PC-9 (cell line): Measurements from ENCODE around the gene VSIG10L. TPM values are rescaled to one million over a fixed set of nuclear protein-coding genes. Genes with fewer than 3 reads are reported as not detected.

ENCODE experiments used
- BruUV-seq: library from RNA; stranded (reverse); fragments of 400-500 nt; replicated peaks from 2 replicates; lab custom pipeline; 2021; lab: Mats Ljungman, UMichigan
- CTCF ChIA-PET: fragments of 300-600 bp; sonication (Branson Sonifier 250); formaldehyde crosslinking; loops from one replicate; lab custom pipeline; 2022; ENCODE audit warnings: antibody characterized with exemption; lab: Charles Lee
- POLR2A ChIA-PET: fragments of 300-600 bp; sonication (Branson Sonifier 250); formaldehyde crosslinking; loops from one replicate; lab custom pipeline; 2022; ENCODE audit warnings: antibody characterized with exemption; ENCODE audit not compliant: unreplicated experiment; lab: Charles Lee
- DNase-seq, 2 experiments: peaks; one replicate each; pipeline versions ENCODE4 v3.0.0 to v3.0.0-alpha.2; 2015 to 2022; ENCODE audit warnings: mixed read lengths in 1 of 2
- H2AFZ ChIP-seq: fragments of 200-600 bp; sonication (generic); 2 replicates; pipeline ENCODE4 v1.8.1; 2017; ENCODE audit warnings: antibody characterized with exemption
- H3F3A ChIP-seq: fragments of 200-600 bp; sonication (generic); 2 replicates; pipeline ENCODE4 v1.8.1; 2017; ENCODE audit warnings: antibody characterized with exemption, mild to moderate bottlenecking, low read depth; ENCODE audit not compliant: insufficient read depth
- H3K27ac ChIP-seq: fragments of 200-600 bp; sonication (generic); 2 replicates; pipeline ENCODE4 v1.6.1; 2016; ENCODE audit warnings: mixed run types
- H3K27me3 ChIP-seq: fragments of 200-600 bp; sonication (generic); 2 replicates; pipeline ENCODE4 v1.6.1; 2016; ENCODE audit warnings: low read depth, mixed run types; ENCODE audit not compliant: insufficient read depth
- H3K36me3 ChIP-seq: fragments of 200-600 bp; sonication (generic); 2 replicates; pipeline ENCODE4 v1.6.1; 2016; ENCODE audit warnings: low read depth, mixed run types
- H3K4me1 ChIP-seq: fragments of 200-600 bp; sonication (generic); replicated peaks from 2 replicates; pipeline ENCODE4 v1.6.1; 2016; ENCODE audit warnings: mixed run types; ENCODE audit not compliant: insufficient read depth
- H3K4me2 ChIP-seq: fragments of 200-600 bp; sonication (generic); 2 replicates; pipeline ENCODE4 v1.6.1; 2017; ENCODE audit warnings: mixed run types
- H3K4me3 ChIP-seq: fragments of 200-600 bp; sonication (generic); 2 replicates; pipeline ENCODE4 v1.6.1; 2016; ENCODE audit warnings: mixed run types
- H3K79me2 ChIP-seq: fragments of 200-600 bp; sonication (generic); 2 replicates; pipeline ENCODE4 v1.6.1; 2017; ENCODE audit warnings: low read depth, mixed run types
- H3K9me2 ChIP-seq: fragments of 200-600 bp; sonication (generic); 2 replicates; pipeline ENCODE4 v1.8.1; 2017; ENCODE audit warnings: mild to moderate bottlenecking; ENCODE audit not compliant: insufficient read depth
- H3K9me3 ChIP-seq: fragments of 200-600 bp; sonication (generic); 2 replicates; pipeline ENCODE4 v1.8.1; 2016; ENCODE audit warnings: low read depth; ENCODE audit not compliant: insufficient read depth
- H4K20me1 ChIP-seq: fragments of 200-600 bp; sonication (generic); 2 replicates; pipeline ENCODE4 v1.8.1; 2017; ENCODE audit not compliant: insufficient read depth
- EZH2 ChIP-seq: fragments of 200-600 bp; sonication (generic); IDR thresholded peaks from 2 replicates; pipeline ENCODE4 v1.8.0; 2017; ENCODE audit warnings: antibody characterized with exemption, low read depth
- intact Hi-C: fragments of 100-400 bp; cut with micrococcal nuclease; formaldehyde crosslinking; loops from one replicate; pipeline ENCODE4 v1.10.0; 2022; ENCODE audit not compliant: unreplicated experiment
- total RNA-seq: library from RNA; stranded (reverse); gene quantifications from 2 replicates; pipeline ENCODE4 v1.2.3, GENCODE V29; 2021
- TF ChIP-seq, protein P1 (sequence below): fragments of 200-600 bp; sonication (generic); conservative IDR thresholded peaks from 2 replicates; pipeline ENCODE4 v1.6.1; 2017; ENCODE audit warnings: mixed run types, antibody characterized with exemption, mild to moderate bottlenecking, moderate library complexity

VSIG10L gene
- total RNA-seq, 1 experiment from 2014 or later = 2.8 TPM

DNA sequence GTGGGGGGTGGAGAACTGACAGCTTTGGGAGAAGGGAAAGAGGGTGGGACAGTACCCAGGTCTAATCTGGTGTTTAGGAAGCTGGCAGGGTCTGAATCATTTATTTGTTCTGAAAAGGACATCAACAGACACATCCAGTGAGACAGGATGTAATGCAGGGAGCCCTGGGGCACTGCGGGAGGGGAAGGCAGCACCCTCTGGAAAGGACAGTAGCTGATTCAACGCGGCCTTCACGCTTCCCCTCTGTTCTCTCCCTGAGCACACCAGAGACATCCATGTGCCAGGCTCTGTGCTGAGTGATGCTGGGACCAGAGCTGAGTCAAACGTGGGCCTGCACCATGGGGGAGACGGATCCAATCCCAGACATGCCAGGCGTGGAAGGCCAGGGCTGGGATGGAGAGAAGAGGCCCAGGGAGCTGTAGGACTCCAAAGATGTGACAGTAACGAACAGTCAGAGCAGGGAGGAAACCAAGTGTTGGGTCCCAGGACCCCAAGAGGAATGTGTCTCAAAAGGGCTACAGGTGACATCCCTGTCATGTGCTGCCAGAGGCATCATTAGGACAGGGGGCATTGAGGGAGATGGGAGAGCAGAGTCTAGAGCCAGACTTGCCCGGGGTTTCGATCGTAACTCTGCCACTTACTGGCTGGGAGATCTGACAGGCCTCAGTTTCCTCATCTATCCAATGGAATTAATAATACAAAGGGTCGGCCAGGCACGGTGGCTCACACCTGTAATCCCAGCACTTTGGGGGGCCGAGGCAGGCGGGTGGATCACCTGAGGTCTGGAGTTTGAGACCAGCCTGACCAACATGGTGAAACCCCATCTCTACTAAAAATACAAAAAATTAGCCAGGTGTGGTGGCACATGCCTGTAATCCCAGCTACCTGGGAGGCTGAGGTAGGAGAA lies 22.5 kb upstream of the VSIG10L start:
- peaks cover 7% of the 10 kb centered on the region; the same call in 1 of the 2 replicates for H4K20me1 ChIP-seq
- TF ChIP-seq, protein P1, sequence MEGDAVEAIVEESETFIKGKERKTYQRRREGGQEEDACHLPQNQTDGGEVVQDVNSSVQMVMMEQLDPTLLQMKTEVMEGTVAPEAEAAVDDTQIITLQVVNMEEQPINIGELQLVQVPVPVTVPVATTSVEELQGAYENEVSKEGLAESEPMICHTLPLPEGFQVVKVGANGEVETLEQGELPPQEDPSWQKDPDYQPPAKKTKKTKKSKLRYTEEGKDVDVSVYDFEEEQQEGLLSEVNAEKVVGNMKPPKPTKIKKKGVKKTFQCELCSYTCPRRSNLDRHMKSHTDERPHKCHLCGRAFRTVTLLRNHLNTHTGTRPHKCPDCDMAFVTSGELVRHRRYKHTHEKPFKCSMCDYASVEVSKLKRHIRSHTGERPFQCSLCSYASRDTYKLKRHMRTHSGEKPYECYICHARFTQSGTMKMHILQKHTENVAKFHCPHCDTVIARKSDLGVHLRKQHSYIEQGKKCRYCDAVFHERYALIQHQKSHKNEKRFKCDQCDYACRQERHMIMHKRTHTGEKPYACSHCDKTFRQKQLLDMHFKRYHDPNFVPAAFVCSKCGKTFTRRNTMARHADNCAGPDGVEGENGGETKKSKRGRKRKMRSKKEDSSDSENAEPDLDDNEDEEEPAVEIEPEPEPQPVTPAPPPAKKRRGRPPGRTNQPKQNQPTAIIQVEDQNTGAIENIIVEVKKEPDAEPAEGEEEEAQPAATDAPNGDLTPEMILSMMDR = no peak
- TF ChIP-seq EZH2 = no peak
- no peak overlapping the region for H2AFZ ChIP-seq
- DNase-seq = peak; percentile 19 to 44
- H3K27ac ChIP-seq = peak overlapping the region; percentile 22
- CTCF ChIA-PET = interaction anchor here (0.6 kb wide), 1 partner anchor 329 kb away, joined by 3 read pairs; the partner anchor contains the start of gene KLK12
- intact Hi-C loops = loop anchor here (5.0 to 10.0 kb wide), 2 partner anchors 320 to 338 kb away; no protein-coding TSS in a partner anchor
- no peak overlapping the region for H3K4me3 ChIP-seq
- peaks cover 36% of the 10 kb centered on the region for H3K4me1 ChIP-seq
- POLR2A ChIA-PET = interaction anchor here (0.6 kb wide), 2 partner anchors 294 to 341 kb away, joined by 3 to 21 read pairs; no protein-coding TSS in a partner anchor
- no peaks in the 10 kb centered on the region for H3K9me3 ChIP-seq
- peak overlapping the region; percentile 34 for H3K4me2 ChIP-seq
- H3K36me3 ChIP-seq = no peaks in the 10 kb centered on the region
- peaks cover 31% of the 10 kb centered on the region for H3F3A ChIP-seq
- H3K9me2 ChIP-seq = no peaks in the 10 kb centered on the region
- BruUV-seq = no TSS peak
- peaks cover 42% of the 10 kb centered on the region for H3K79me2 ChIP-seq
- no peaks in the 10 kb centered on the region for H3K27me3 ChIP-seq

GRCh38 chr19:51361239-51361638 lies 19.3 kb upstream of the VSIG10L start:
- TF ChIP-seq EZH2 = no peak
- TF ChIP-seq, protein P1 = no peak
- Histone ChIP-seq H3K79me2 (peaks cover 42% of the 10 kb centered on the region), H3K4me2 (no peak overlapping the region), H3F3A (peaks cover 30% of the 10 kb centered on the region; the same call in 1 of the 2 replicates), H2AFZ (no peak overlapping the region), H3K9me2 (no peaks in the 10 kb centered on the region), H3K27ac (no peak overlapping the region), H3K4me1 (peaks cover 31% of the 10 kb centered on the region), H3K27me3 (no peaks in the 10 kb centered on the region), H3K9me3 (no peaks in the 10 kb centered on the region), H4K20me1 (peaks cover 14% of the 10 kb centered on the region; the same call in 1 of the 2 replicates), H3K36me3 (no peaks in the 10 kb centered on the region), H3K4me3 (no peak overlapping the region)
- BruUV-seq = no TSS peak
- CTCF ChIA-PET = interaction anchor here (0.6 kb wide), 1 partner anchor 297 kb away, joined by 3 read pairs; no protein-coding TSS in a partner anchor
- POLR2A ChIA-PET = no interaction called here
- intact Hi-C loops = loop anchor here (10.0 kb wide), 1 partner anchor 324 kb away; no protein-coding TSS in a partner anchor
- no peak for DNase-seq

GRCh38 chr19:51359294-51359693 lies 17.4 kb upstream of the VSIG10L start:
- Histone ChIP-seq H2AFZ (no peak overlapping the region), H3F3A (peaks cover 26% of the 10 kb centered on the region; the same call in 1 of the 2 replicates), H3K9me2 (no peaks in the 10 kb centered on the region), H3K4me1 (peaks cover 21% of the 10 kb centered on the region), H4K20me1 (peaks cover 14% of the 10 kb centered on the region; the same call in 1 of the 2 replicates), H3K4me2 (no peak overlapping the region), H3K27ac (no peak overlapping the region), H3K4me3 (no peak overlapping the region), H3K79me2 (peaks cover 25% of the 10 kb centered on the region), H3K27me3 (no peaks in the 10 kb centered on the region), H3K36me3 (no peaks in the 10 kb centered on the region), H3K9me3 (no peaks in the 10 kb centered on the region)
- POLR2A ChIA-PET = interaction anchor here (0.6 kb wide), 1 partner anchor 1167 kb away, joined by 11 read pairs; no protein-coding TSS in a partner anchor
- no peak for TF ChIP-seq EZH2
- TF ChIP-seq, protein P1 = no peak
- no TSS peak for BruUV-seq
- CTCF ChIA-PET = interaction anchor here (0.7 kb wide), 1 partner anchor 39 kb away, joined by 3 read pairs; no protein-coding TSS in a partner anchor
- intact Hi-C loops = no loop called here
- DNase-seq = no peak
